ENCODE measurements around the gene SLC2A4RG. TPM values are rescaled to one million over a fixed set of nuclear protein-coding genes. Genes with fewer than 3 reads are reported as not detected.
A peak's percentile ranks its signal among the peaks of the same experiment; 100 is the strongest.

SLC2A4RG gene
- total and polyA plus RNA-seq, 2 of the 13 experiments (the other 11 are each of a cell fraction or from before 2014, with no cell fraction given) = 91.4 to 95.9 TPM

DNA sequence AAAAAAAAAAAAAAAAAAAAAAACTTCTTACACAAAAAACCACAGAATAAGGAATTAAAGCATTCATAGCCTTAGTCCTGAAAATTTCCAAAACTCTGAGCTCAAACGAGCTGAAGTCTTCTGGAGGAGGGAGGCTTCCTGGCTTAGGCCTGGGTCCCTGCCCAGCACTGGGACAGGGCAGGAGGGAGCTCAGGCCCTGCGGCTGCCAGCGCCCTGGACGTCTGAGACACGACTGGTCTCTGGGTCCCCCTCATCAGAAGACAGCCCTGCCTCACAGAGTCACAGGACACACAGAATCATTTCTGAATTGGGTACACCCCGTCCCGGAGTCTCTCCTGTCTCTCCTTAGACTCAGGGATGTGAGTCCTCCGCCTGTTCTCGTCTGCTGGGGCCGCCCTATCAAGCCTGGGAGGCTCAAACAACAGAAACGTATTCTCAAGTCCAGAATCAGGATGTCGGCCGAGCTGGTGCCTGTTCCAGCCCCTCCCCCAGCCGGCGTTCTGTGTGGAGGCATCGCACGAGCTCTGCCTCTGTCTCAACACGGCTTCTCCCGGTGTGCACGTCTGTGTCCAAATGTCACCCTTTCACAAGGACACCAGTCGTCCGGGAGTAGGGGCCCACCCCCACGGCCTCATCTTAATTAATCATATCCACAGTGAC lies 52.1 kb downstream of the SLC2A4RG start (continued):
- TF ChIP-seq, protein P1, sequence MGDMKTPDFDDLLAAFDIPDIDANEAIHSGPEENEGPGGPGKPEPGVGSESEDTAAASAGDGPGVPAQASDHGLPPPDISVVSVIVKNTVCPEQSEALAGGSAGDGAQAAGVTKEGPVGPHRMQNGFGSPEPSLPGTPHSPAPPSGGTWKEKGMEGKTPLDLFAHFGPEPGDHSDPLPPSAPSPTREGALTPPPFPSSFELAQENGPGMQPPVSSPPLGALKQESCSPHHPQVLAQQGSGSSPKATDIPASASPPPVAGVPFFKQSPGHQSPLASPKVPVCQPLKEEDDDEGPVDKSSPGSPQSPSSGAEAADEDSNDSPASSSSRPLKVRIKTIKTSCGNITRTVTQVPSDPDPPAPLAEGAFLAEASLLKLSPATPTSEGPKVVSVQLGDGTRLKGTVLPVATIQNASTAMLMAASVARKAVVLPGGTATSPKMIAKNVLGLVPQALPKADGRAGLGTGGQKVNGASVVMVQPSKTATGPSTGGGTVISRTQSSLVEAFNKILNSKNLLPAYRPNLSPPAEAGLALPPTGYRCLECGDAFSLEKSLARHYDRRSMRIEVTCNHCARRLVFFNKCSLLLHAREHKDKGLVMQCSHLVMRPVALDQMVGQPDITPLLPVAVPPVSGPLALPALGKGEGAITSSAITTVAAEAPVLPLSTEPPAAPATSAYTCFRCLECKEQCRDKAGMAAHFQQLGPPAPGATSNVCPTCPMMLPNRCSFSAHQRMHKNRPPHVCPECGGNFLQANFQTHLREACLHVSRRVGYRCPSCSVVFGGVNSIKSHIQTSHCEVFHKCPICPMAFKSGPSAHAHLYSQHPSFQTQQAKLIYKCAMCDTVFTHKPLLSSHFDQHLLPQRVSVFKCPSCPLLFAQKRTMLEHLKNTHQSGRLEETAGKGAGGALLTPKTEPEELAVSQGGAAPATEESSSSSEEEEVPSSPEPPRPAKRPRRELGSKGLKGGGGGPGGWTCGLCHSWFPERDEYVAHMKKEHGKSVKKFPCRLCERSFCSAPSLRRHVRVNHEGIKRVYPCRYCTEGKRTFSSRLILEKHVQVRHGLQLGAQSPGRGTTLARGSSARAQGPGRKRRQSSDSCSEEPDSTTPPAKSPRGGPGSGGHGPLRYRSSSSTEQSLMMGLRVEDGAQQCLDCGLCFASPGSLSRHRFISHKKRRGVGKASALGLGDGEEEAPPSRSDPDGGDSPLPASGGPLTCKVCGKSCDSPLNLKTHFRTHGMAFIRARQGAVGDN (CRISPR knock-in tag; IDR thresholded peaks at IDR 0.05) = peak; percentile 33
- TF ChIP-seq ZNF713 (CRISPR knock-in tag; IDR thresholded peaks at IDR 0.05) = no peak
- TF ChIP-seq, protein P2, sequence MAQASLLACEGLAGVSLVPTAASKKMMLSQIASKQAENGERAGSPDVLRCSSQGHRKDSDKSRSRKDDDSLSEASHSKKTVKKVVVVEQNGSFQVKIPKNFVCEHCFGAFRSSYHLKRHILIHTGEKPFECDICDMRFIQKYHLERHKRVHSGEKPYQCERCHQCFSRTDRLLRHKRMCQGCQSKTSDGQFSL (CRISPR knock-in tag; IDR thresholded peaks at IDR 0.05) = no peak
- TF ChIP-seq FOXO1 (CRISPR knock-in tag; IDR thresholded peaks at IDR 0.05) = 0 out of 2 replicates have a peak, but pooled peaks have one; percentile 2
- TF ChIP-seq ZNF562 (CRISPR knock-in tag; IDR thresholded peaks at IDR 0.05; ENCODE audit: borderline replicate concordance) = no peak
- TF ChIP-seq IRF2 (CRISPR knock-in tag; IDR thresholded peaks at IDR 0.05) = no peak
- no peak for TF ChIP-seq CBFB (CRISPR knock-in tag; IDR thresholded peaks at IDR 0.05)
- no peak for TF ChIP-seq ZBTB7B (CRISPR knock-in tag; IDR thresholded peaks at IDR 0.05)
- TF ChIP-seq, protein P3, sequence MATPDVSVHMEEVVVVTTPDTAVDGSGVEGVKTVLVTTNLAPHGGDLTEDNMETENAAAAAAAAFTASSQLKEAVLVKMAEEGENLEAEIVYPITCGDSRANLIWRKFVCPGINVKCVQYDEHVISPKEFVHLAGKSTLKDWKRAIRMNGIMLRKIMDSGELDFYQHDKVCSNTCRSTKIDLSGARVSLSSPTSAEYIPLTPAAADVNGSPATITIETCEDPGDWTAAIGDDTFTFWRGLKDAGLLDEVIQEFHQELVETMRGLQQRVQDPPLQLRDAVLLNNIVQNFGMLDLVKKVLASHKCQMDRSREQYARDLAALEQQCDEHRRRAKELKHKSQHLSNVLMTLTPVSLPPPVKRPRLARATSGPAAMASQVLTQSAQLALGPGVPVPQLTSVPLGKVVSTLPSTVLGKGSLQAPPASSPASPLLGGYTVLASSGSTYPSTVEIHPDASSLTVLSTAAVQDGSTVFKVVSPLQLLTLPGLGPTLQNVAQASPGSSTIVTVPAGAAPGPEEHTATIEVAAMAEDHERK (CRISPR knock-in tag; IDR thresholded peaks at IDR 0.05; ENCODE audit: low read depth) = no peak
- no peak for TF ChIP-seq KLF9 (CRISPR knock-in tag; IDR thresholded peaks at IDR 0.05; ENCODE audit: low read depth)
- no peak for TF ChIP-seq BORCS8-MEF2B (CRISPR knock-in tag; IDR thresholded peaks at IDR 0.05)
- no peak for TF ChIP-seq PHB2 (IDR thresholded peaks at IDR 0.05; ENCODE audit: partially characterized antibody)
- TF ChIP-seq SKI (IDR thresholded peaks at IDR 0.05; ENCODE audit: partially characterized antibody) = no peak

Measured in HepG2 (cell line).